HepG2 (cell line): ENCODE results near the gene TGFA. TPM values are rescaled to one million over a fixed set of nuclear protein-coding genes. Genes with fewer than 3 reads are reported as not detected.

Experiments
- ATAC-seq: fragments of 200-7000 bp; cut with Tn5 transposase; 3 replicates; pipeline ENCODE4 v1.9.1; 2020; ENCODE audit warnings: mild to moderate bottlenecking, moderate library complexity
- BruUV-seq: library from RNA; stranded (reverse); fragments of 400-500 nt; replicated peaks from 2 replicates; lab custom pipeline; 2021; lab: Mats Ljungman, UMichigan
- CTCF ChIA-PET: fragments of 300-600 bp; formaldehyde crosslinking; extraction: SDS; loops from one replicate; lab custom pipeline; 2021; ENCODE audit warnings: low total read pairs, inconsistent platforms, low intra/inter-chr PET ratio; lab: Yijun Ruan, JAX
- POLR2A ChIA-PET: fragments of 350-600 bp; sonication (Branson Sonifier 250); formaldehyde crosslinking; loops from one replicate; lab custom pipeline; 2020; ENCODE audit warnings: antibody characterized with exemption, inconsistent platforms; lab: Yijun Ruan, JAX
- DNase-seq: peaks from one replicate; pipeline ENCODE4 v3.0.0-alpha.2; 2015; ENCODE audit warnings: low spot score
- FAIRE-seq: peaks from 3 replicates; lab custom pipeline; 2011; peaks lifted over from hg19 to GRCh38; lab: Jason Lieb, UNC
- H2AFZ ChIP-seq: one replicate; pipeline ENCODE4 v1.6.1; 2011; ENCODE audit warnings: low read length, inconsistent platforms
- H3K27ac ChIP-seq: fragments of 300-600 bp; 3 replicates; pipeline ENCODE4 v1.8.0; 2011; ENCODE audit warnings: mixed run types, mild to moderate bottlenecking, mixed read lengths, low read length, inconsistent platforms; ENCODE audit not compliant: insufficient read depth; ENCODE audit errors: extremely low read length
- H3K27me3 ChIP-seq, 2 experiments: fragments of 200-600 bp in 1 of 2; 2 replicates in 1 of 2; 3 replicates in 1 of 2; pipeline versions ENCODE4 v1.6.0 to v1.8.0; 2011; ENCODE audit warnings: low read length in 2 of 2, mild to moderate bottlenecking in 2 of 2, moderate library complexity in 2 of 2, inconsistent platforms in 1 of 2; ENCODE audit not compliant: insufficient read depth in 2 of 2, control insufficient read depth in 1 of 2
- H3K36me3 ChIP-seq, 2 experiments: fragments of 200-600 bp in 1 of 2; replicated peaks in 1 of 2; 2 replicates in 1 of 2; 3 replicates in 1 of 2; pipeline versions ENCODE4 v1.5.1 to v1.8.0; 2011; ENCODE audit warnings: low read length in 2 of 2, inconsistent platforms in 1 of 2; ENCODE audit not compliant: insufficient read depth in 2 of 2, control insufficient read depth in 1 of 2
- H3K4me1 ChIP-seq: 2 replicates; pipeline ENCODE4 v1.5.1; 2012; ENCODE audit warnings: low read length, inconsistent platforms; ENCODE audit not compliant: insufficient read depth
- H3K4me2 ChIP-seq: 2 replicates; pipeline ENCODE4 v1.6.0; 2011; ENCODE audit warnings: low read depth, low read length, inconsistent platforms
- H3K4me3 ChIP-seq, 3 experiments: fragments of 200-600 bp in 1 of 3; sonication (generic), shearing (Covaris generic) in 1 of 3; replicated peaks in 1 of 3; 2 replicates each; pipeline ENCODE4 v1.5.1; 2011 to 2016; ENCODE audit warnings: low read length in 3 of 3, inconsistent platforms in 2 of 3, low read depth in 2 of 3, mild to moderate bottlenecking in 2 of 3, control low read depth in 1 of 3, mixed read lengths in 1 of 3; ENCODE audit not compliant: insufficient read depth in 1 of 3
- H3K79me2 ChIP-seq: one replicate; pipeline ENCODE4 v1.6.1; 2011; ENCODE audit warnings: low read length, inconsistent platforms; ENCODE audit not compliant: insufficient read depth
- H3K9ac ChIP-seq: 2 replicates; pipeline ENCODE4 v1.6.0; 2011; ENCODE audit warnings: mild to moderate bottlenecking, low read depth, low read length, inconsistent platforms; ENCODE audit not compliant: insufficient read depth
- H3K9me3 ChIP-seq: 2 replicates; pipeline ENCODE4 v1.5.1; 2012; ENCODE audit warnings: mild to moderate bottlenecking, low read length
- H4K20me1 ChIP-seq: 2 replicates; pipeline ENCODE4 v1.6.0; 2011; ENCODE audit warnings: inconsistent platforms, mild to moderate bottlenecking, low read length, moderate library complexity; ENCODE audit not compliant: insufficient read depth
- FOXA1 ChIP-seq, 2 experiments: fragments of 450-650 bp in 1 of 2; sonication (generic) in 1 of 2; formaldehyde crosslinking in 1 of 2; IDR thresholded peaks; 2 replicates each; pipeline versions ENCODE4 v1.4.0 to v1.6.1; 2016 to 2020; ENCODE audit warnings: missing genetic modification reagents in 1 of 2
- PPARG ChIP-seq: conservative IDR thresholded peaks from 2 replicates; pipeline ENCODE4 v1.6.1; 2016; ENCODE audit warnings: missing biosample characterization, missing genetic modification reagents
- RARA ChIP-seq: IDR thresholded peaks from 2 replicates; pipeline ENCODE4 v1.6.1; 2016; ENCODE audit warnings: missing genetic modification reagents, missing compliant biosample characterization
- ZMYM3 ChIP-seq: sonication (generic); formaldehyde crosslinking; IDR thresholded peaks from 2 replicates; pipeline ENCODE4 v1.5.1; 2020; ENCODE audit warnings: mild to moderate bottlenecking, missing genetic modification reagents
- ZNF749 ChIP-seq: sonication (generic); formaldehyde crosslinking; IDR thresholded peaks from 2 replicates; pipeline ENCODE4 v1.8.0; 2022; ENCODE audit warnings: mild to moderate bottlenecking, missing genetic modification reagents, moderate library complexity, borderline replicate concordance
- ZNF781 ChIP-seq: sonication (generic); formaldehyde crosslinking; IDR thresholded peaks from 2 replicates; pipeline ENCODE4 v1.5.1; 2020; ENCODE audit warnings: borderline replicate concordance, mild to moderate bottlenecking, missing genetic modification reagents; ENCODE audit errors: not compliant biosample characterization
- WGBS: methylation state at CpG from one replicate; pipeline ENCODE4 v1.1.6; 2017; ENCODE audit warnings: low lambda C conversion rate; 5-methylcytosine and 5-hydroxymethylcytosine counted together
- in situ Hi-C: cut with HindIII; loops from 2 replicates; pipeline ENCODE4 v1.10.0; 2017; ENCODE audit warnings: low pct_unique_long_range_greater_than_20kb; ENCODE audit not compliant: extremely low pct_ligation_motif_present
- intact Hi-C: fragments of 100-400 bp; cut with micrococcal nuclease; formaldehyde crosslinking; loops from one replicate; pipeline ENCODE4 v1.10.0; 2022; ENCODE audit not compliant: unreplicated experiment
- polyA plus RNA-seq, 8 experiments: library from polyadenylated mRNA; depleted of rRNA in 3 of 8; stranded (reverse) in 7 of 8; unstranded in 1 of 8; fragments of >200 nt; fragmentation: Illumina TruSeq in 4 of 8; extraction: Trizol in 4 of 8; gene quantifications; 2 replicates each; pipeline versions ENCODE4 v1.2.1 to v1.2.3, GENCODE V29; 2011 to 2016; ENCODE audit warnings: low read depth in 4 of 8, missing spikeins in 1 of 8, mixed read lengths in 1 of 8; ENCODE audit not compliant: insufficient read depth in 1 of 8
- total RNA-seq, 5 experiments: library from RNA; depleted of rRNA; stranded (reverse); fragments of >200 nt; fragmentation: Illumina TruSeq; extraction: Trizol; gene quantifications; 2 replicates each; pipeline ENCODE4 v1.2.3, GENCODE V29; 2016; ENCODE audit warnings: low read depth in 1 of 5
- TF ChIP-seq, protein P1 (sequence below): sonication (generic); formaldehyde crosslinking; IDR thresholded peaks from 2 replicates; pipeline ENCODE4 v1.4.0; 2020; ENCODE audit warnings: missing genetic modification reagents
- TF ChIP-seq, protein P2 (sequence below): sonication (generic); formaldehyde crosslinking; IDR thresholded peaks from 2 replicates; pipeline ENCODE4 v1.4.0; 2020; ENCODE audit warnings: missing genetic modification reagents, mild to moderate bottlenecking, borderline replicate concordance

Gene TGFA
- total and polyA plus RNA-seq, 2 of the 13 experiments (the other 11 are each of a cell fraction or from before 2014, with no cell fraction given): 7.8 to 15.3 TPM

DNA sequence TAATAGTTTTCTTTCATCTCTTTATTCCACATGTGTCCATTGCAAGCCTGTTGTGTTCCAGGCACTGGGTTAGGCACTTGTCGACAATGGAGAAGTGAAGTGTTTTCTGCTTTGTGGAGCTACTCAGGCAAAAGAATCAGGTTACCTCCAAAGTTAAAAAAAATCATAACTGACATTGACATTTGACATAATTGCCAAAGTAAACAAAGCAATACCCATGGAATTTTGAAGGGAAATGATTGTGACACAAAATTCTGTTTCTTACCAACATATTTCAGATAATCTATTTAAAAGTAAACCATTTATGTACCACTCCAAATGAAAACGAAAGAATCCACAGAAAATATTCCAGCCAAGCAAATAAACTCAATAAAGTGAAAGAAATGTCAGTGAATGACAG, 6.4 kb upstream of the TGFA start:
- Histone ChIP-seq H3K4me1 (peaks cover 69% of the 10 kb centered on the region), H3K27ac (no peak overlapping the region), H3K4me3 (no peak overlapping the region), H3K27me3 (no peaks in the 10 kb centered on the region), H3K4me2 (no peak overlapping the region), H3K9ac (no peak overlapping the region), H4K20me1 (no peaks in the 10 kb centered on the region), H3K79me2 (no peaks in the 10 kb centered on the region), H3K36me3 (no peaks in the 10 kb centered on the region)
- intact Hi-C loops: no loop called here
- CTCF ChIA-PET: no interaction called here
- no TSS peak for BruUV-seq
- POLR2A ChIA-PET: interaction anchor here (3.2 kb wide), 1 partner anchor 10 kb away, joined by 20 read pairs; no protein-coding TSS in a partner anchor
- FAIRE-seq: no peak
- WGBS: 65% methylated on average over 2 of the region's 2 CpGs
- in situ Hi-C loops: no loop called here
- no peak for ATAC-seq
- TF ChIP-seq, protein P1, sequence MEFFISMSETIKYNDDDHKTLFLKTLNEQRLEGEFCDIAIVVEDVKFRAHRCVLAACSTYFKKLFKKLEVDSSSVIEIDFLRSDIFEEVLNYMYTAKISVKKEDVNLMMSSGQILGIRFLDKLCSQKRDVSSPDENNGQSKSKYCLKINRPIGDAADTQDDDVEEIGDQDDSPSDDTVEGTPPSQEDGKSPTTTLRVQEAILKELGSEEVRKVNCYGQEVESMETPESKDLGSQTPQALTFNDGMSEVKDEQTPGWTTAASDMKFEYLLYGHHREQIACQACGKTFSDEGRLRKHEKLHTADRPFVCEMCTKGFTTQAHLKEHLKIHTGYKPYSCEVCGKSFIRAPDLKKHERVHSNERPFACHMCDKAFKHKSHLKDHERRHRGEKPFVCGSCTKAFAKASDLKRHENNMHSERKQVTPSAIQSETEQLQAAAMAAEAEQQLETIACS (CRISPR knock-in tag): no peak
- TF ChIP-seq ZMYM3 (CRISPR knock-in tag) (no peak), PPARG (CRISPR knock-in tag) (peak; percentile 70; the same call in 1 of the 2 replicates), RARA (CRISPR knock-in tag) (no peak), FOXA1 (IDR thresholded peaks at IDR 0.05) (no peak), FOXA1 (CRISPR knock-in tag; IDR thresholded peaks at IDR 0.05) (0 out of 2 replicates have a peak, but pooled peaks have one; percentile 10), ZNF781 (CRISPR knock-in tag) (no peak), ZNF749 (CRISPR knock-in tag) (no peak)
- TF ChIP-seq, protein P2, sequence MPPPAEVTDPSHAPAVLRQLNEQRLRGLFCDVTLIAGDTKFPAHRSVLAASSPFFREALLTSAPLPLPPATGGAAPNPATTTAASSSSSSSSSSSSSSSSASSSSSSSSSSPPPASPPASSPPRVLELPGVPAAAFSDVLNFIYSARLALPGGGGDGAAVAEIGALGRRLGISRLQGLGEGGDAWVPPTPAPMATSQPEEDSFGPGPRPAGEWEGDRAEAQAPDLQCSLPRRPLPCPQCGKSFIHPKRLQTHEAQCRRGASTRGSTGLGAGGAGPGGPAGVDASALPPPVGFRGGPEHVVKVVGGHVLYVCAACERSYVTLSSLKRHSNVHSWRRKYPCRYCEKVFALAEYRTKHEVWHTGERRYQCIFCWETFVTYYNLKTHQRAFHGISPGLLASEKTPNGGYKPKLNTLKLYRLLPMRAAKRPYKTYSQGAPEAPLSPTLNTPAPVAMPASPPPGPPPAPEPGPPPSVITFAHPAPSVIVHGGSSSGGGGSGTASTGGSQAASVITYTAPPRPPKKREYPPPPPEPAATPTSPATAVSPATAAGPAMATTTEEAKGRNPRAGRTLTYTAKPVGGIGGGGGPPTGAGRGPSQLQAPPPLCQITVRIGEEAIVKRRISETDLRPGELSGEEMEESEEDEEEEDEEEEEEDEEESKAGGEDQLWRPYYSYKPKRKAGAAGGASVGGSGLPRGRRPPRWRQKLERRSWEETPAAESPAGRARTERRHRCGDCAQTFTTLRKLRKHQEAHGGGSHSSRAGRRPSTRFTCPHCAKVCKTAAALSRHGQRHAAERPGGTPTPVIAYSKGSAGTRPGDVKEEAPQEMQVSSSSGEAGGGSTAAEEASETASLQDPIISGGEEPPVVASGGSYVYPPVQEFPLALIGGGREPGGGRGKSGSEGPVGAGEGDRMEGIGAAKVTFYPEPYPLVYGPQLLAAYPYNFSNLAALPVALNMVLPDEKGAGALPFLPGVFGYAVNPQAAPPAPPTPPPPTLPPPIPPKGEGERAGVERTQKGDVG (CRISPR knock-in tag): no peak
- TF ChIP-seq, all 625 proteins: peak for 2
- no peak for DNase-seq
- Histone ChIP-seq H2AFZ (no peak overlapping the region), H3K9me3 (no peaks in the 10 kb centered on the region)
